Keratinocyte (primary cell): ENCODE data around the gene SSNA1. TPM values are rescaled to one million over a fixed set of nuclear protein-coding genes. Genes with fewer than 3 reads are reported as not detected.
A peak's percentile ranks its signal among the peaks of the same experiment; 100 is the strongest.

Source experiments
- DNase-seq: peaks from one replicate; pipeline ENCODE4 v3.0.0-alpha.2; 2011; ENCODE audit warnings: low read depth, missing footprints, low spot score
- FAIRE-seq: peaks from 2 replicates; lab custom pipeline; 2011; peaks lifted over from hg19 to GRCh38; lab: Jason Lieb, UNC
- H2AFZ ChIP-seq: 2 replicates; pipeline ENCODE4 v1.6.0; 2012; ENCODE audit warnings: low read length, control low read depth, inconsistent platforms; ENCODE audit not compliant: control insufficient read depth
- H3K27ac ChIP-seq: 2 replicates; pipeline ENCODE4 v1.5.1; 2011; ENCODE audit warnings: low read length; ENCODE audit not compliant: control insufficient read depth, insufficient read depth
- H3K27me3 ChIP-seq: 3 replicates; pipeline ENCODE4 v1.6.0; 2011; ENCODE audit warnings: low read length; ENCODE audit not compliant: control insufficient read depth, insufficient read depth; ENCODE audit errors: extremely low read depth
- H3K36me3 ChIP-seq, 2 experiments: 2 replicates in 1 of 2; 3 replicates in 1 of 2; pipeline ENCODE4 v1.5.1; 2011; ENCODE audit warnings: low read length in 2 of 2, mild to moderate bottlenecking in 1 of 2; ENCODE audit not compliant: control insufficient read depth in 2 of 2, insufficient read depth in 2 of 2; ENCODE audit errors: extremely low read depth in 1 of 2
- H3K4me1 ChIP-seq: 3 replicates; pipeline ENCODE4 v1.5.1; 2011; ENCODE audit warnings: low read length; ENCODE audit not compliant: control insufficient read depth, insufficient read depth; ENCODE audit errors: extremely low read depth
- H3K4me2 ChIP-seq: 3 replicates; pipeline ENCODE4 v1.6.0; 2011; ENCODE audit warnings: low read depth, low read length; ENCODE audit not compliant: control insufficient read depth, insufficient read depth; ENCODE audit errors: extremely low read depth
- H3K4me3 ChIP-seq, 3 experiments: fragments of 200-600 bp in 1 of 3; sonication (generic) in 1 of 3; 2 replicates in 2 of 3; 3 replicates in 1 of 3; pipeline ENCODE4 v1.5.1; 2011 to 2016; ENCODE audit warnings: low read length in 3 of 3, mild to moderate bottlenecking in 3 of 3, control low read depth in 2 of 3, inconsistent platforms in 1 of 3, low read depth in 1 of 3, mixed read lengths in 1 of 3, mixed run types in 1 of 3, moderate library complexity in 1 of 3; ENCODE audit not compliant: control insufficient read depth in 2 of 3, insufficient read depth in 2 of 3; ENCODE audit errors: extremely low read depth in 1 of 3
- H3K79me2 ChIP-seq: 2 replicates; pipeline ENCODE4 v1.6.0; 2012; ENCODE audit warnings: low read length; ENCODE audit not compliant: control insufficient read depth, insufficient read depth
- H3K9ac ChIP-seq: 3 replicates; pipeline ENCODE4 v1.6.0; 2011; ENCODE audit warnings: low read length; ENCODE audit not compliant: control insufficient read depth, insufficient read depth; ENCODE audit errors: extremely low read depth
- H3K9me1 ChIP-seq: 3 replicates; pipeline ENCODE4 v1.6.0; 2011; ENCODE audit warnings: low read length; ENCODE audit not compliant: control insufficient read depth, insufficient read depth; ENCODE audit errors: extremely low read depth
- H3K9me3 ChIP-seq: 2 replicates; pipeline ENCODE4 v1.5.1; 2012; ENCODE audit warnings: low read depth, low read length; ENCODE audit not compliant: control insufficient read depth
- H4K20me1 ChIP-seq: 3 replicates; pipeline ENCODE4 v1.6.0; 2011; ENCODE audit warnings: low read length; ENCODE audit not compliant: control insufficient read depth, insufficient read depth; ENCODE audit errors: extremely low read depth
- CTCF ChIP-seq, 3 experiments: IDR thresholded peaks in 1 of 3; conservative IDR thresholded peaks in 1 of 3; optimal IDR thresholded peaks in 1 of 3; 2 replicates in 2 of 3; 3 replicates in 1 of 3; pipeline versions ENCODE3 to v1.5.1; 2011; ENCODE audit warnings: low read length in 3 of 3, mild to moderate bottlenecking in 3 of 3, moderate library complexity in 2 of 3, control low read depth in 1 of 3, inconsistent platforms in 1 of 3; ENCODE audit not compliant: insufficient read depth in 2 of 3; ENCODE audit errors: extremely low read depth in 1 of 3
- EZH2 ChIP-seq: IDR thresholded peaks from one replicate; pipeline ENCODE4 v1.6.1; 2012; ENCODE audit warnings: inconsistent platforms, mild to moderate bottlenecking, low read length, moderate library complexity
- dilution Hi-C: fragments of 300-500 bp; cut with MboI; formaldehyde crosslinking; loops from one replicate; pipeline ENCODE4 v1.7.0; 2020; ENCODE audit warnings: low sequenced_read_pairs; ENCODE audit not compliant: extremely low pct_ligation_motif_present
- polyA plus RNA-seq, 5 experiments: library from polyadenylated mRNA; depleted of rRNA in 3 of 5; stranded (reverse) in 3 of 5; stranded (forward) in 1 of 5; unstranded in 1 of 5; fragments of >200 nt; gene quantifications; 1 replicate in 1 of 5; 2 replicates in 3 of 5; 3 replicates in 1 of 5; pipeline versions ENCODE4 v1.2.1 to v1.2.3, GENCODE V29; 2011 to 2012; ENCODE audit warnings: missing spikeins in 2 of 5, low read depth in 1 of 5, low replicate concordance in 1 of 5

Gene SSNA1
- polyA plus RNA-seq, 1 donor (not counting 4 experiments of a cell fraction or from before 2014, with no cell fraction given) = 45.3 TPM

GRCh38 chr9:137165250-137165836 lies 23.1 kb upstream of the SSNA1 start:
- dilution Hi-C loops = no loop called here
- Histone ChIP-seq H3K4me1 (no peaks in the 10 kb centered on the region), H3K9me3 (no peaks in the 10 kb centered on the region), H2AFZ (no peak overlapping the region), H3K27me3 (peaks cover 85% of the 10 kb centered on the region), H3K27ac (no peak overlapping the region), H3K9me1 (no peaks in the 10 kb centered on the region), H3K79me2 (no peaks in the 10 kb centered on the region), H3K4me2 (no peak overlapping the region), H4K20me1 (peaks cover 3% of the 10 kb centered on the region), H3K4me3 (no peak overlapping the region), H3K36me3 (no peaks in the 10 kb centered on the region), H3K9ac (no peak overlapping the region)
- no peak for DNase-seq
- TF ChIP-seq EZH2 (no peak), CTCF (optimal IDR thresholded peaks at IDR 0.05 in 1 of 3, IDR thresholded peaks at IDR 0.05 in 1 of 3, conservative IDR thresholded peaks at IDR 0.05 in 1 of 3; ENCODE audit: extremely low read depth in 1 of 3, insufficient read depth in 2 of 3, low read length in 3 of 3) (no peak)
- no peak for FAIRE-seq

- Histone ChIP-seq H2AFZ (no peak overlapping the region), H3K9ac (no peak overlapping the region), H3K9me1 (no peaks in the 10 kb centered on the region), H3K27me3 (peaks cover 87% of the 10 kb centered on the region), H3K79me2 (no peaks in the 10 kb centered on the region), H3K9me3 (no peaks in the 10 kb centered on the region), H3K4me2 (no peak overlapping the region), H3K4me1 (no peaks in the 10 kb centered on the region), H3K4me3 (no peak overlapping the region), H3K36me3 (no peaks in the 10 kb centered on the region), H4K20me1 (peaks cover 4% of the 10 kb centered on the region), H3K27ac (no peak overlapping the region)
- TF ChIP-seq CTCF (optimal IDR thresholded peaks at IDR 0.05 in 1 of 3, IDR thresholded peaks at IDR 0.05 in 1 of 3, conservative IDR thresholded peaks at IDR 0.05 in 1 of 3; ENCODE audit: extremely low read depth in 1 of 3, insufficient read depth in 2 of 3, low read length in 3 of 3) (no peak), EZH2 (peak; percentile 73)
- DNase-seq (no peak), FAIRE-seq (no peak)
- dilution Hi-C loops = no loop called here
Measured at GRCh38 chr9:137166380-137167229, 21.9 kb upstream of the SSNA1 start.
